ENCODE results near the gene ABI3BP. TPM values are rescaled to one million over a fixed set of nuclear protein-coding genes. Genes with fewer than 3 reads are reported as not detected.

The ABI3BP gene
- polyA plus RNA-seq, 3 donors = 17.4 to 29.2 (median 24.1) TPM

GRCh38 chr3:100777271-100777670 is 215.9 kb downstream of the ABI3BP start:
- no peak for DNase-seq (ENCODE audit: low read depth in 3 of 3, low spot score in 2 of 3)

- no peak for DNase-seq (ENCODE audit: low read depth in 3 of 3, low spot score in 2 of 3)
These were observed 216.5 kb downstream of the ABI3BP start for GRCh38 chr3:100776746-100777145.

- DNase-seq (ENCODE audit: low read depth in 3 of 3, low spot score in 2 of 3) = no peak
These were observed 217.0 kb downstream of the ABI3BP start for GRCh38 chr3:100776097-100776729.

- no peak for DNase-seq (ENCODE audit: low read depth in 3 of 3, low spot score in 2 of 3)
These were observed 217.6 kb downstream of the ABI3BP start for GRCh38 chr3:100775669-100776068.

- no peak for DNase-seq (ENCODE audit: low read depth in 3 of 3, low spot score in 2 of 3)
These were observed 218.0 kb downstream of the ABI3BP start for GRCh38 chr3:100775226-100775625.

- no peak for DNase-seq (ENCODE audit: low read depth in 3 of 3, low spot score in 2 of 3)
These were observed 223.5 kb downstream of the ABI3BP start for GRCh38 chr3:100769693-100770092.

GRCh38 chr3:100766069-100766468 is 227.2 kb downstream of the ABI3BP start:
- DNase-seq (ENCODE audit: low read depth in 3 of 3, low spot score in 2 of 3) = no peak

GRCh38 chr3:100765437-100765975 is 227.7 kb downstream of the ABI3BP start:
- no peak for DNase-seq (ENCODE audit: low read depth in 3 of 3, low spot score in 2 of 3)

- DNase-seq (ENCODE audit: low read depth in 3 of 3, low spot score in 2 of 3) = no peak
These were observed 231.3 kb downstream of the ABI3BP start for GRCh38 chr3:100761951-100762350.

GRCh38 chr3:100761211-100761942 is 231.8 kb downstream of the ABI3BP start:
- DNase-seq (ENCODE audit: low read depth in 3 of 3, low spot score in 2 of 3) = no peak

GRCh38 chr3:100760377-100760776 is 232.8 kb downstream of the ABI3BP start:
- no peak for DNase-seq (ENCODE audit: low read depth in 3 of 3, low spot score in 2 of 3)

GRCh38 chr3:100759950-100760349 is 233.3 kb downstream of the ABI3BP start:
- DNase-seq (ENCODE audit: low read depth in 3 of 3, low spot score in 2 of 3) = no peak

GRCh38 chr3:100759159-100759558 is 234.1 kb downstream of the ABI3BP start:
- no peak for DNase-seq (ENCODE audit: low read depth in 3 of 3, low spot score in 2 of 3)

- DNase-seq (ENCODE audit: low read depth in 3 of 3, low spot score in 2 of 3) = no peak
These were observed 236.8 kb downstream of the ABI3BP start for GRCh38 chr3:100756441-100756840.

- no peak for DNase-seq (ENCODE audit: low read depth in 3 of 3, low spot score in 2 of 3)
These were observed 238.5 kb downstream of the ABI3BP start for GRCh38 chr3:100754563-100755334.

- DNase-seq (ENCODE audit: low read depth in 3 of 3, low spot score in 2 of 3) = no peak
These were observed 239.4 kb downstream of the ABI3BP start for GRCh38 chr3:100753846-100754245.

GRCh38 chr3:100748967-100749366 is 244.3 kb downstream of the ABI3BP start:
- no peak for DNase-seq (ENCODE audit: low read depth in 3 of 3, low spot score in 2 of 3)

GRCh38 chr3:100748220-100748619 is 245.0 kb downstream of the ABI3BP start:
- DNase-seq (ENCODE audit: low read depth in 3 of 3, low spot score in 2 of 3) = no peak

GRCh38 chr3:100746092-100746491 is 247.1 kb downstream of the ABI3BP start:
- DNase-seq (ENCODE audit: low read depth in 3 of 3, low spot score in 2 of 3) = no peak

GRCh38 chr3:100745617-100746016 is 247.6 kb downstream of the ABI3BP start:
- no peak for DNase-seq (ENCODE audit: low read depth in 3 of 3, low spot score in 2 of 3)

- DNase-seq (ENCODE audit: low read depth in 3 of 3, low spot score in 2 of 3) = no peak
These were observed 248.6 kb downstream of the ABI3BP start for GRCh38 chr3:100744671-100745070.

Measured in right renal cortex interstitium (tissue), 3 donors.